GM21528 (cell line): Measurements from ENCODE around the gene MAP2K7.
"Not testable (repeated sequence)": the region's sequence is repeated elsewhere in the genome, so short reads cannot be mapped to it uniquely, and the experiment has no call there.

Experiments used
- ATAC-seq: cut with Tn5 transposase; IDR thresholded peaks from one replicate; pipeline ENCODE4 v1.9.1; 2021; ENCODE audit warnings: mild to moderate bottlenecking, moderate library complexity; ENCODE audit not compliant: unreplicated experiment, low FRiP score

Gene MAP2K7

DNA sequence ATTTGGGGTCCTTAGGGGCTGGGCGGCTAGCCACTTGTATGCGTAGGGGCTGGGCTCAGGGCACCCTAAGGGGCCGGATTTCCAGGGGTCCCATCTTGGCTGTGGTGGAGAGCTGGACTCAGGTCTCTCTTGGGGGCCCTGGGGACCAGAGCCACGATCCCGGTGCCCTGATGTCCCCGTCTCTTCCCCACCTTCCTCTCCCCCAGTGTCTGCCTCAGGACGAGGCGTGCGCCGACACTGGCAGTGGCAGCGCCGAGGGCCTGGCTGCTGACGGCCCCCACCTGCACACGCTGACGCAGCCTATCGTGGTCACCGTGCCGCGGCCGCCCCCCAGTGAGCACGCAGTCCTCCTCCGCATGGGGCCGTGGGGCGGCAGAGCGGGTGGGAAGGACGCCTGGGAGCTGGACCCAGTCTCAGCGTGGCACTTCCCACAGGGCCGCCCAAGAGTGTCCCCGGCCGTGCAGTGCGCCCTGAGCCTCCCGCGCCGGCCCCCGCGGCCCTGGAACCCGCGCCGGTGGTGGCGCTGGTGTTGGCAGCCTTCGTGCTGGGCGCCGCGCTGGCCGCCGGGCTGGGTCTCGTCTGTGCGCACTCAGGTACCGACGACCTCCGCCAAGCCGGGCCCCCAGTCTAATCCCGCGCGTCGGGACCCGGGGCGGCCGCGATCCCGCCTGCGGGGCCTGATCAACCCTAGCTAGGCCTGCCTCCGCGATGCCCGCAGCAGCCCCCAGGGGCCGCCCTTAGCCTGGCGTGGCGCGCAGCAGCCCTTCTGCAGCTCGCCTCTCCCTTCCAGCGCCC, 13.8 kb downstream of the MAP2K7 start:
- no peak for ATAC-seq

GRCh38 chr19:7918062-7918614, 14.5 kb downstream of the MAP2K7 start:
- ATAC-seq: not testable (repeated sequence)

- no peak for ATAC-seq
Observed at GRCh38 chr19:7918615-7919421, 15.1 kb downstream of the MAP2K7 start.

DNA sequence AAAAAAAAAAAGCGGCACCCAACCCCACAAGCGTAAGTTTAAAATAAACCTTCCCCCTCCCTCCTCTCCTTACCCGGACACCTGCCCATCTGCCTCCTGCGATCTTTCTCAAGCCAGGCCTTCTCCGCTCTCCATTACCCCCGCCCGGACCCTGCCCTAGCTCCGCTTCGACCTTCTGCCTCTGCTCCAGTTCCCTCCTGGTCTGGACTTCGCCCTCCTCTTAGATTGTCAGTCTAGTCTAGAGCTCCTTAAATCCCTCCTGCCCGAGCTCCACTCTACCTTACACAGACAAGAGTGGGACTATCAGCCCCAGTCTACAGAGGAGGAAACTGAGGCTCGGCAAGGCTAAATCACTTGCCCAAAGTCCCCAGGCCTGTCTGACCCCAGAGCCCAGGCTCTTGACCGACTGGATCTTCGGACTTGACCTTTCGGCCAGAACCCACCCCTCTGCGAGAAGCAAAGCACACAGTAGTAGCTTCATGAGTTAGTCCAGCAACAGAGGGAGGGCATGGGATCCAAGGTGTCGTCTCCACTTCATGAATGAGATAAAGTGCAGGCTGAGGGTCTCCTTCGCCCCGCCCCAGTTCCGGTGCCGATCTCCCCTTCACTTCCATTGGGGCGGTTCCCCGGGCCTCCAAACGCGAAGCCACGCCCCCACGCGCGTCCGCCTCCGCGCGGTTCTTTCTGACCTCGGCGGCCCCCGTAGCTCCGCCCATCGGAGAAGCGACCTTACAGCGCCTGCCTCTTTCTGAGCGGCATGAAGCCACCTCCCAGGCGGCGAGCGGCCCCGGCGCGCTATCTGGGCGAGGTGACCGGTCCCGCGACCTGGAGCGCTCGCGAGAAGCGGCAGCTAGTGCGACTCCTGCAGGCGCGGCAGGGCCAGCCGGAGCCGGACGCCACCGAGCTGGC, 16.2 kb downstream of the MAP2K7 start, which contains the start of gene SNAPC2:
TSS of gene SNAPC2 (plus strand) at position 729 of the 909 bp plus-strand sequence. CDS start at position 758, 29 bp downstream.
- peak; percentile 58 for ATAC-seq

- ATAC-seq: peak; percentile 45
Observed at GRCh38 chr19:7920519-7921301, 17.0 kb downstream of the MAP2K7 start.

DNA sequence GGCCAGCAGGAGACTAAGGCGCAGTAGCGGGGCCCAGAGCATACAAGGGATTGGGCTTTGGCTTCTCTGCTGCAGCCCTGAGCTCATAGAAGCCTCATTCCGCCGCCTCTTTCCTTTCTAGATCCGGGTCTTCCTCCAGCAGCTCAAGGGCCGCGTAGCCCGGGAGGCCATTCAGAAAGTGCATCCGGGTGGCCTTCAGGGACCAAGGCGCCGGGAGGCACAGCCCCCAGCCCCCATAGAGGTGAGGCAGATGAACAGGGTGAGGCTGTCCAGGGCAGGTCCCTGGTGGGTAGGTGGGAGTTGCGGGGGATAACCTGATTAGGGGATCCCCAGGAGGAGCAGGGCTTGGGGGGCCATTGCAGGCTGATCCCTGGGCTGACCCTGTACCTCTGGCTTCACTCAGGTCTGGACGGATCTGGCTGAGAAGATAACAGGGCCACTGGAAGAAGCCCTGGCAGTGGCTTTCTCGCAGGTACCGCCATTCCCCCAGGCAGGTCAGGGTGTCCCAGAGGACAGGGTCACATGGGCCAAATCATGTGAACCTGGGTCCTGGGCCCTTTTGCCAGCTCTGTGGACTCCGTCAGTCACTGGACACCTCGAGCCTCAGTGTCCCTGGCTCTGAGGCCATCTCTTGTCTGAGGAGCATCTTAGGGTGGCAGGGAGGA, 17.8 kb downstream of the MAP2K7 start:
- ATAC-seq: no peak

GRCh38 chr19:7921967-7922835, 18.5 kb downstream of the MAP2K7 start:
- no peak for ATAC-seq

GRCh38 chr19:7922836-7923195, 19.1 kb downstream of the MAP2K7 start:
- ATAC-seq: no peak

DNA sequence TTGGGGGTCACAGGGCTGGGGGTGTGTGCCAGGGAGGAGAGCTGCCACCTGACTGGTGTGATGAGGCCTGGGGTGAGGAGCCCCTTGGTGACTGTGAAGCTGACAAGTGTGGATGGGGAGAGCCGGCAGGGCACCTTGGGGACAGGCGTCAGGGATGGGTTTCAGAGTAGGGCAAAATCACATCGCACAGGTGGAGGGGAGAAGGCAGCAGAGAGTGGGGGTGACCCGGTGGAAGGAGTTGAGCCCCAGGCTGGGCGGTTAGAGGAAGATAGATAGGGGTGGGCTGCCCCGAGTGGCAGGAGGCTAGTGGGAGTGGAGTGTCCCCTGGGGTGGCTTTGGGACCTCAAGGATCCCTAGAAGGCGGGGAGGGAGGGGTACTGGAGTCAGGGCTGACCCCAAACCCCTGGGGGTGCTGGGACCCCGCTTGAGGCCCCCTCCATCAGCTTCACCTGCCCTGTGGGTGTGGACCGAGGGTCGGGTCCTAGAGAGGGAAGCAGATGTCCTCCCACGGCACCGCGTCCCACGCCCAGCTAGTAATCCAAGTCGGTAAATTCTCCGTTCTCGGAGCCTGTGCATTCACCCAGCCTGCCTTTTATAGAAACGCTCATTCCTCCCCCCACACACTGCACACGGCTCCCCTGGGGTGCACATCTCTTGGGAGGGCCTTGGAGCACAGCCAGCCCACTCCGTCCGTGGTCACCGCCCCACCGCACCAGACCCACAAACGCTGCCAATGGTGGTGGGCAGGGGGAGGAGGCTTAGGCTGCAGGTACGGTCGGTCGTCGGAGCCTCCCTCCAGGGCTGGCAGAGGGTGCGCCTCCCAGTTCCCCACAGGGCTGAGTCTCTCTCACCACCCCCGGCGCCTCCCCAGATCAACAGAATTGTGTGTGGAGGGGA, 19.9 kb downstream of the MAP2K7 start:
- ATAC-seq: no peak

DNA sequence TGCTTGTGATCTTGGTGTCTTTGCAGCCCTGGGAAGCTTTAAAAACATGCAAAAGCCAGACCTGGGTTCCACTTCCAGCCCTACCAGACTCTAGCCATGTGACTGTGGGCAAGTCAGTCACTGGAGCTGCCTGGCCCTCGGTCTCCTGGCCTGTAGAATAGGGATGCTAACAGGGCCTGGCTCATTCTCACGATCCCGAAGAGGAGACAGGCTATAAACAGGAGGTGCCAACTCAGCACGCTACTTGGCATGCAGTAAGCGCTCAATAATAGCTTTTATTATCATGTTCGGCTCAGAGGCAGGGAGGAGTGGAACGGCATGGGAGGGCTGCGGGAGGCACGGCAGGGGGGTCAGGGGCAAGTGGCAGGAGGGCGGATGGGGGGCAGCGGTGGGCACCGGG, 20.6 kb downstream of the MAP2K7 start:
- ATAC-seq: no peak

DNA sequence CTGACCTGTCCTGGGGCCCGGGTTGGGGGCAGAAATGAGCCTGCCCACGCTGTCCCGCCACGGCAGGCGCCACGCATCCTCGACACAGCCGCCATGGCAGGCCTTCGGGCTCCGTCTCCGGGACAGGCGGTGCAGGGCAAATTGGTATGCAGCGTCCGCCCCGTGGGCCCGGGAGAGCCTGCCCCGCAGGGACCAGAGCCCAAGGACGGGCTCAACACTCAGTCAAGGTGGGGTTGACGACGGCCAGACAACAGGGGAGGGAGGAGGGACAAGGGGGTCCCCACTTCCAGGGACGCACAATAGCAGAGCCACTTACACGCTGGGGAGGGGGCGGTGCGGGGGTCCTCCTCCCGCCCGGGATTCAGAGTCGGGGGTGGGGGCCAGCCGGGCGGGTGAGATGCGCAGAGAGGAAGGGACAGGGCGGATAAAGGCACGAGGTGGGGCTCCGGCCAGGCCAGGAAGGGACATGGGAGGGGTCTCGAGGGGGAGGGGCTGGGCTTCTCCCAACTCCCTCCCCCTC, 21.0 kb downstream of the MAP2K7 start:
- ATAC-seq: no peak

- no peak for ATAC-seq
Observed at GRCh38 chr19:7925171-7925851, 21.6 kb downstream of the MAP2K7 start.

DNA sequence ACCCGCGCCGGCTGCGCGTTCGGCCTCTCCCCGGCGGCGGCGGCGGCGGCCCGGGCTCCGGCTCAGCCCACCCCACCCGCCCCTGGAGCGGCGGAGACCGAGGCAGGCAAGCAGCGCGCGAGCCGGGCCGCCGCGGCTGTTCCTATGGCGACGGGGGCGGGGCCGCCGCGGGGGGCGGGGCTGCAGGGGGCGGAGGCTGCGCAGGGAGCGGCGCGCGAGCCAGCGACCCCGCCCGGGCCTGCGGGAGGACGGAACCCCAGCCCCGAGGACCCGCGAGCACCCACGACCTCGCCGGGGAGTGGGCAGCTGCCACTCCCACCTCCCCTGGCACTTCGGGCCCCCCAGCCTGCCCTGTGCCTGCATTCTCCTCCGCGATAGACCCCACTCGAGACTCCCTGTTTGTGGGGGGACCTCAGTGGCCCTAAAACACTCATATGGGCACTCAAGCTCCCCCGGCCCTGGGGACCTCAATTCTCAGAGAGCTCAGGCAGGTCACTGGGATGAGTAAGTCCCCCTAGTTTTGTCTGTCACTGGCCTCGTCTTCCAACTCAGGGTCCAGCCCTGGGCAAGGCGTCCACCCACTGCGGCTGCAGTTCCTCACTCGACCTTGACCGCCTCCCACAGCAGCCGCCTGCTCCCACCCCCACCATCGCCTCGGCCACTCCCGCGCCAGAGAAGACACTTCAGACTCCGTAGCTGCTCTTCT, 22.5 kb downstream of the MAP2K7 start, which contains the start of gene CTXN1:
TSS of gene CTXN1 (minus strand) at position 115 of the 706 bp plus-strand sequence. CDS start 597 bp downstream, outside the sequence.
- ATAC-seq: no peak

DNA sequence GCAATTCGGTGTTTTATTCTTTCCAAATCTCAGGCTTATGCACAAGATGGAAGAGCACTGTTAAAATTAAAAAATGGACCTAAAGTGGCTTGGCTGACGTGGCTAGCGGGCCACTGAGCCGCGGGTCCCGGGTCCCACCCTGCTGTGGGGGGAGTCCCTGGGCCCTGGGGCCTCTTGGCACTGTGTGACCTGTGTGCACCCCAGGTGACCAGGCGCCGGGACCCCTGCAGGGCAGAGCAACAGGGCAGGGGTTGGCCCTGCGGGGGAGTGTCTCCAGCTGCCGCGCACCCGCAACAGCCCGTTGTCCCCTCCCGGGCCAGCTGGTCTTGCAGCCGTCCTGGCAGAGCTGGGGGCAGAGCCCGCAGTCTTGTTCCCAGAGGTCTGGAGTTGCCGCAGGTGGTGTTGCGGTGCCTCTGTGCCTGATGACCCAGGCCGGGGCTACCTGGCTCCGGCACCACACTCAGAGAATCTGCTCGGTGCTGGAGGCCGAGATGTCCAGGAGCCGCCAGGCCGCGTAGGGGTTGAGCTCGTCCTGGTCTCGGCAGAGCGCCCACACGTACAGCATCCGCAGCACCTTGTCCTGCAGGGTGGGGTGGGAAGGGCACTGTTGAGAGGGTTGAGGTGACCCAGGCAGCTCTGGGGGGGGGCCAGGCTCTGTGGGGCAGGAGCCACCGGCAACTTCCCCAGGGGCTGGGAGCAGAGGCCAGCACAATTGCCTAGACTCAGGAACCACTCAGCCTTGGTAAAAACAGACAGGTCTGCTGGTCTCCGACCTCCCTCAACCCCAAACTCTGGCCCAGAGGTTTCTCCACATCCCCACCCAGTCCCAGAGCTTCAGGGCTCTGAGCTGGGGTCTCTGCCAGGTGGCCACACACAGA, 23.3 kb downstream of the MAP2K7 start:
- no peak for ATAC-seq
